OCI-LY7 (cell line): ENCODE results near the gene PLXNA3. TPM values are rescaled to one million over a fixed set of nuclear protein-coding genes. Genes with fewer than 3 reads are reported as not detected.

Experiments used
- BruUV-seq: library from RNA; stranded (reverse); fragments of 400-500 nt; replicated peaks from 2 replicates; lab custom pipeline; 2021; lab: Mats Ljungman, UMichigan
- CTCF ChIA-PET: fragments of 300-600 bp; sonication (Branson Sonifier 250); formaldehyde crosslinking; loops from one replicate; lab custom pipeline; 2022; ENCODE audit warnings: antibody characterized with exemption; ENCODE audit not compliant: unreplicated experiment; lab: Charles Lee
- POLR2A ChIA-PET: fragments of 300-600 bp; sonication (Branson Sonifier 250); formaldehyde crosslinking; loops from one replicate; lab custom pipeline; 2022; ENCODE audit warnings: antibody characterized with exemption; lab: Charles Lee
- DNase-seq: peaks from one replicate; pipeline ENCODE4 v3.0.0-alpha.2; 2015; ENCODE audit warnings: low spot score
- H2AFZ ChIP-seq: fragments of 200-600 bp; sonication (generic), shearing (Covaris generic); 2 replicates; pipeline ENCODE4 v1.6.1; 2014; ENCODE audit warnings: mild to moderate bottlenecking, antibody characterized with exemption, low read length, moderate library complexity
- H3K27ac ChIP-seq: fragments of 200-600 bp; sonication (generic); 2 replicates; pipeline ENCODE4 v1.5.1; 2014; ENCODE audit warnings: mixed run types, low read depth, mild to moderate bottlenecking, moderate library complexity, low read length, inconsistent platforms; ENCODE audit not compliant: poor library complexity, severe bottlenecking
- H3K36me3 ChIP-seq: fragments of 200-600 bp; sonication (generic); 2 replicates; pipeline ENCODE4 v1.6.1; 2014; ENCODE audit warnings: mild to moderate bottlenecking, antibody characterized with exemption, low read length, moderate library complexity, mixed read lengths; ENCODE audit not compliant: insufficient read depth
- H3K4me1 ChIP-seq: fragments of 200-600 bp; sonication (generic); 2 replicates; pipeline ENCODE4 v1.5.1; 2014; ENCODE audit warnings: mild to moderate bottlenecking, low read length; ENCODE audit not compliant: insufficient read depth, poor library complexity, severe bottlenecking
- H3K4me2 ChIP-seq: fragments of 200-600 bp; sonication (generic); 2 replicates; pipeline ENCODE4 v1.6.1; 2014; ENCODE audit warnings: mild to moderate bottlenecking, low read length
- H3K4me3 ChIP-seq: fragments of 200-600 bp; sonication (generic); 2 replicates; pipeline ENCODE4 v1.5.1; 2014; ENCODE audit warnings: mild to moderate bottlenecking, low read depth, low read length; ENCODE audit not compliant: poor library complexity, severe bottlenecking
- H3K79me2 ChIP-seq: fragments of 200-600 bp; sonication (generic); 2 replicates; pipeline ENCODE4 v1.6.1; 2016; ENCODE audit warnings: low read depth, mild to moderate bottlenecking, low read length, moderate library complexity, mixed read lengths; ENCODE audit not compliant: insufficient read depth
- H3K9me2 ChIP-seq: fragments of 200-600 bp; sonication (generic); 2 replicates; pipeline ENCODE4 v1.6.1; 2016; ENCODE audit warnings: mild to moderate bottlenecking, low read length, mixed read lengths; ENCODE audit not compliant: insufficient read depth
- H3K9me3 ChIP-seq: fragments of 200-600 bp; sonication (generic); 2 replicates; pipeline ENCODE4 v1.6.1; 2014; ENCODE audit warnings: mild to moderate bottlenecking, mixed run types, low read length, mixed read lengths
- H4K20me1 ChIP-seq: fragments of 200-600 bp; sonication (generic); 2 replicates; pipeline ENCODE4 v1.6.1; 2014; ENCODE audit warnings: mild to moderate bottlenecking, antibody characterized with exemption, low read length, moderate library complexity, mixed read lengths; ENCODE audit not compliant: insufficient read depth
- CTCF ChIP-seq: fragments of 200-600 bp; sonication (generic); conservative IDR thresholded peaks from 2 replicates; pipeline ENCODE4 v1.5.1; 2014; ENCODE audit warnings: mild to moderate bottlenecking, antibody characterized with exemption, low read length, moderate library complexity, mixed read lengths
- EZH2phosphoT487 ChIP-seq: fragments of 200-600 bp; sonication (generic); IDR thresholded peaks from 2 replicates; pipeline ENCODE4 v1.6.1; 2018; ENCODE audit warnings: low read depth, borderline replicate concordance, mild to moderate bottlenecking, mixed run types, antibody characterized with exemption, low read length, moderate library complexity, mixed read lengths
- intact Hi-C: fragments of 100-400 bp; cut with micrococcal nuclease; formaldehyde crosslinking; loops from one replicate; pipeline ENCODE4 v1.10.0; 2022; ENCODE audit not compliant: unreplicated experiment
- total RNA-seq, 2 experiments: library from RNA; depleted of rRNA in 1 of 2; stranded (reverse); fragments of >200 nt in 1 of 2; shearing (Covaris generic) in 1 of 2; gene quantifications; 2 replicates each; pipeline ENCODE4 v1.2.3, GENCODE V29; 2014 to 2022

Gene PLXNA3
- total RNA-seq, 2 experiments from 2014 or later = 5.6 to 8.0 TPM

- CTCF ChIA-PET = interaction anchor here (1.0 kb wide), 1 partner anchor 18 kb away, joined by 3 read pairs; no protein-coding TSS in a partner anchor
Observed at GRCh38 chrX:154459832-154460231, 1.8 kb downstream of the PLXNA3 start.

GRCh38 chrX:154460326-154460725, 2.2 kb downstream of the PLXNA3 start:
- Histone ChIP-seq H3K79me2 (no peaks in the 10 kb centered on the region), H2AFZ (no peak overlapping the region), H3K4me3 (no peak overlapping the region), H3K4me2 (no peak overlapping the region), H3K4me1 (peaks cover 9% of the 10 kb centered on the region), H3K27ac (no peak overlapping the region), H3K9me3 (no peaks in the 10 kb centered on the region), H3K9me2 (no peaks in the 10 kb centered on the region), H4K20me1 (no peaks in the 10 kb centered on the region), H3K36me3 (no peaks in the 10 kb centered on the region)
- ChIA-PET CTCF (no interaction called here), POLR2A (no interaction called here)
- no TSS peak for BruUV-seq
- DNase-seq = no peak
- no peak for TF ChIP-seq CTCF
- no peak for TF ChIP-seq EZH2phosphoT487
- intact Hi-C loops = no loop called here

More at GRCh38 chrX:154459832-154460231, 1.8 kb downstream of the PLXNA3 start:
- Histone ChIP-seq H3K9me3 (no peaks in the 10 kb centered on the region), H3K4me2 (no peak overlapping the region), H3K4me3 (no peak overlapping the region), H3K9me2 (no peaks in the 10 kb centered on the region), H4K20me1 (no peaks in the 10 kb centered on the region), H2AFZ (no peak overlapping the region), H3K4me1 (peaks cover 9% of the 10 kb centered on the region), H3K79me2 (no peaks in the 10 kb centered on the region), H3K27ac (no peak overlapping the region), H3K36me3 (no peaks in the 10 kb centered on the region)
- POLR2A ChIA-PET = no interaction called here
- DNase-seq = no peak
- TF ChIP-seq CTCF = no peak
- no peak for TF ChIP-seq EZH2phosphoT487
- intact Hi-C loops = no loop called here
- no TSS peak for BruUV-seq

GRCh38 chrX:154462396-154462795, 4.3 kb downstream of the PLXNA3 start:
- Histone ChIP-seq H3K36me3 (no peaks in the 10 kb centered on the region), H3K4me1 (peaks cover 9% of the 10 kb centered on the region), H3K79me2 (no peaks in the 10 kb centered on the region), H4K20me1 (no peaks in the 10 kb centered on the region), H2AFZ (no peak overlapping the region), H3K4me2 (no peak overlapping the region), H3K9me2 (no peaks in the 10 kb centered on the region), H3K27ac (no peak overlapping the region), H3K4me3 (no peak overlapping the region), H3K9me3 (no peaks in the 10 kb centered on the region)
- DNase-seq = no peak
- intact Hi-C loops = no loop called here
- POLR2A ChIA-PET = no interaction called here
- CTCF ChIA-PET = no interaction called here
- BruUV-seq = no TSS peak
- TF ChIP-seq EZH2phosphoT487 (no peak), CTCF (no peak)
